Glutamatergic neuron (in vitro differentiated cells): ENCODE results near the gene NUMB. TPM values are rescaled to one million over a fixed set of nuclear protein-coding genes. Genes with fewer than 3 reads are reported as not detected.

Source experiments
- DNase-seq: peaks from one replicate; pipeline ENCODE4 v3.0.0; 2022
- H3K27ac Mint-ChIP-seq: one replicate; pipeline ENCODE4 v1.8.0; 2020; ENCODE audit warnings: mild to moderate bottlenecking, mixed read lengths, inconsistent platforms; ENCODE audit not compliant: unreplicated experiment
- H3K27me3 Mint-ChIP-seq: one replicate; pipeline ENCODE4 v1.8.0; 2020; ENCODE audit warnings: mild to moderate bottlenecking, moderate library complexity, mixed read lengths, inconsistent platforms; ENCODE audit not compliant: unreplicated experiment
- H3K36me3 Mint-ChIP-seq: one replicate; pipeline ENCODE4 v1.8.0; 2020; ENCODE audit warnings: mild to moderate bottlenecking, mixed read lengths, inconsistent platforms; ENCODE audit not compliant: unreplicated experiment
- H3K4me1 Mint-ChIP-seq: one replicate; pipeline ENCODE4 v1.8.0; 2020; ENCODE audit warnings: mild to moderate bottlenecking, low read depth, mixed read lengths, inconsistent platforms; ENCODE audit not compliant: unreplicated experiment
- H3K4me3 Mint-ChIP-seq: one replicate; pipeline ENCODE4 v1.8.0; 2020; ENCODE audit warnings: mild to moderate bottlenecking, mixed read lengths, inconsistent platforms; ENCODE audit not compliant: unreplicated experiment
- H3K9me3 Mint-ChIP-seq: one replicate; pipeline ENCODE4 v1.8.0; 2020; ENCODE audit warnings: mild to moderate bottlenecking, moderate library complexity, mixed read lengths, inconsistent platforms; ENCODE audit not compliant: unreplicated experiment
- CTCF ChIP-seq: fragments of 200-600 bp; sonication (generic); IDR thresholded peaks from one replicate; pipeline ENCODE4 v1.5.0; 2021; ENCODE audit not compliant: partially characterized antibody, unreplicated experiment
- total RNA-seq: library from RNA; stranded (reverse); fragmentation: NEBNext Ultra II Directional; extraction: Animal tissue kit (Norgen Biotek cat#: 25700); gene quantifications from one replicate; pipeline ENCODE4 v1.2.1, GENCODE V29; 2021; ENCODE audit not compliant: unreplicated experiment

NUMB gene
- total RNA-seq, 1 donor from 2014 or later: 48.0 TPM

- H3K27me3 Mint-ChIP-seq: peaks cover 3% of the 10 kb centered on the region
- DNase-seq: no peak
- peaks cover 7% of the 10 kb centered on the region for H3K9me3 Mint-ChIP-seq
- no peaks in the 10 kb centered on the region for H3K36me3 Mint-ChIP-seq
- H3K4me1 Mint-ChIP-seq: peaks cover 7% of the 10 kb centered on the region
- H3K27ac Mint-ChIP-seq: no peak overlapping the region
- no peak for TF ChIP-seq CTCF
- H3K4me3 Mint-ChIP-seq: no peak overlapping the region
These were observed 213.6 kb downstream of the NUMB start for GRCh38 chr14:73244541-73245290.

- TF ChIP-seq CTCF: no peak
- Mint-ChIP-seq H3K27me3 (peaks cover 6% of the 10 kb centered on the region), H3K36me3 (no peaks in the 10 kb centered on the region), H3K9me3 (peaks cover 7% of the 10 kb centered on the region), H3K4me1 (peaks cover 7% of the 10 kb centered on the region), H3K4me3 (no peak overlapping the region), H3K27ac (no peak overlapping the region)
- no peak for DNase-seq
These were observed 214.6 kb downstream of the NUMB start for GRCh38 chr14:73243748-73244147.

- Mint-ChIP-seq H3K4me3 (no peak overlapping the region), H3K27ac (no peak overlapping the region), H3K4me1 (peaks cover 7% of the 10 kb centered on the region), H3K36me3 (no peaks in the 10 kb centered on the region), H3K27me3 (peaks cover 9% of the 10 kb centered on the region), H3K9me3 (peaks cover 7% of the 10 kb centered on the region)
- TF ChIP-seq CTCF: no peak
- no peak for DNase-seq
These were observed 215.0 kb downstream of the NUMB start for GRCh38 chr14:73243341-73243740.

- peaks cover 3% of the 10 kb centered on the region for H3K9me3 Mint-ChIP-seq
- peaks cover 9% of the 10 kb centered on the region for H3K27me3 Mint-ChIP-seq
- no peaks in the 10 kb centered on the region for H3K36me3 Mint-ChIP-seq
- H3K4me3 Mint-ChIP-seq: no peak overlapping the region
- H3K4me1 Mint-ChIP-seq: peaks cover 6% of the 10 kb centered on the region
- no peak for DNase-seq
- TF ChIP-seq CTCF: no peak
- no peak overlapping the region for H3K27ac Mint-ChIP-seq
These were observed 215.9 kb downstream of the NUMB start for GRCh38 chr14:73242357-73242901.

- peaks cover 6% of the 10 kb centered on the region for H3K4me1 Mint-ChIP-seq
- peaks cover 15% of the 10 kb centered on the region for H3K27me3 Mint-ChIP-seq
- no peaks in the 10 kb centered on the region for H3K9me3 Mint-ChIP-seq
- H3K36me3 Mint-ChIP-seq: no peaks in the 10 kb centered on the region
- no peak for TF ChIP-seq CTCF
- no peak for DNase-seq
- no peak overlapping the region for H3K4me3 Mint-ChIP-seq
- H3K27ac Mint-ChIP-seq: no peak overlapping the region
These were observed 216.7 kb downstream of the NUMB start for GRCh38 chr14:73241481-73242165.
